ENCODE results near the gene SIGLECL1. TPM values are rescaled to one million over a fixed set of nuclear protein-coding genes. Genes with fewer than 3 reads are reported as not detected.

Gene SIGLECL1
- total RNA-seq, 4 donors from 2014 or later = 0.55 TPM; not detected in 3

DNA sequence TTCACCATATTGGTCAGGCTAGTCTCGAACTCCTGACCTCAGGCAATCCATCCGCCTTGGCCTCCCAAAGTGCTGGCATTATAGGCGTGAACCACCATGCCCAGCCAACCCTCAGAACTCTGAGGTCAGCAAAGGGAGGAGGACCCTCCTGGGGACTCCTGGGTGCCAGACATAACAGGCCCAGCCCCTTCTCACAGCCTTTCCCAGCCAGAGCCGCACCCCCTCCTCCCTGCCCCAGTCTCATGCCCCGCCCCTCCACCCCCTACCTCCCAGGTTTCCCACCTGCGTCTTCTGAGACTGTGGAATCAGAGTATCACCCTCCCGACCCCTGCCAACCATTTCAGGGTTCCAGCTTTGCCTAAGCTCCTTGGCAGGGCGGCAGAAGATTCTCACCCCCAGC lies 65.8 kb downstream of the SIGLECL1 start:
- H3K27ac ChIP-seq = no peak overlapping the region
- intact Hi-C loops (cut with DNase I; ENCODE audit: low total_unique reads) = no loop called here
- TF ChIP-seq POLR2A (IDR thresholded peaks at IDR 0.05) (no peak), CTCF (IDR thresholded peaks at IDR 0.05) (no peak)
- no peaks in the 10 kb centered on the region for H3K4me1 ChIP-seq
- no peak overlapping the region for H3K4me3 ChIP-seq
- no peaks in the 10 kb centered on the region for H3K36me3 ChIP-seq
- DNase-seq = no peak
- no peaks in the 10 kb centered on the region for H3K9me3 ChIP-seq
- peaks cover 0 to 5% of the 10 kb centered on the region in 2 donors for H3K27me3 ChIP-seq

DNA sequence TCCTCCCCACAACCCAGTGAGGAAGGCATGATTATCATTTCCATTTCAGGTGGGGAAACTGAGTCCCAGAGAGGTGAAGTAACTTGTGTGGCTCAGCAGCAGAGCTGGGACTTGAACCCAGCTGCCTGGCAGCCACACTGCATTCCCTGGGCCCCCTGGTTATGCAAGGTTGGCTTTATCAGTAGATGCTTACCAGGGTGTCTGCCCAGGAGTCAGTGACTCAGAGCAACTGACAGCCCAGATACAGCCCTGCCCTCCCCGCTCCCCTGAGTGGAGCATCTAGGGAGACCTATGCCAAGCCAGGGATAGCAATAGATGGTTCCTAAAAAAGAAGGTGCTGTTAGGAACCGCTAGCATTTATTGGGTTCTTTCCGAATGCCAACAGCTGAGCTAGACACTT lies 66.5 kb downstream of the SIGLECL1 start:
- Histone ChIP-seq H3K9me3 (no peaks in the 10 kb centered on the region), H3K27me3 (no peaks in the 10 kb centered on the region), H3K4me1 (no peaks in the 10 kb centered on the region), H3K27ac (no peak overlapping the region), H3K36me3 (no peaks in the 10 kb centered on the region), H3K4me3 (no peak overlapping the region)
- no peak for TF ChIP-seq POLR2A (IDR thresholded peaks at IDR 0.05)
- TF ChIP-seq CTCF (IDR thresholded peaks at IDR 0.05) = no peak
- intact Hi-C loops (cut with DNase I; ENCODE audit: low total_unique reads) = no loop called here
- no peak for DNase-seq

DNA sequence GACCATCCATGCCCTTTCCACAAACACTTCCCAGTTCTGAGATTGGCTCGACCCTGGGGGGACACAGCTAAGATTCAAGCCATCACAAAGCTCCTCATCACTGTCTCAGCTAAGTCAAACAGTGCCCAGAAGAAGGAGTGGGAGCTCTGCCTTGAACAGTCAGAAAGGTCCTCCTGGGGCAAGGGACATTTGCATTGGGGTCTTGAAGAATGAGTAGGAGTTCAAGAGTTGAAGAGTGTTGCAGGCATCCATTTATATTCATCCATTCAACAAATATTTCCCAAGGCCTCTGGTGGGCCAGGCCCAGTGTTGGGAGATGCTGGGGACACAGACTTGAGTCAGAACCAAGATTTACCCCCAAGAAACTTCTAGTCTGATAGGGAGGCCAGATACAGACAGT lies 67.1 kb downstream of the SIGLECL1 start:
- no peak for DNase-seq
- H3K4me1 ChIP-seq = no peaks in the 10 kb centered on the region
- intact Hi-C loops (cut with DNase I; ENCODE audit: low total_unique reads) = no loop called here
- H3K4me3 ChIP-seq = no peak overlapping the region
- TF ChIP-seq POLR2A (IDR thresholded peaks at IDR 0.05) (no peak), CTCF (IDR thresholded peaks at IDR 0.05) (no peak)
- H3K36me3 ChIP-seq = no peaks in the 10 kb centered on the region
- no peak overlapping the region for H3K27ac ChIP-seq
- no peaks in the 10 kb centered on the region for H3K27me3 ChIP-seq
- no peaks in the 10 kb centered on the region for H3K9me3 ChIP-seq

Small RNA genes within 50 kb of the gene (microRNA-seq; reads per million reads assigned to microRNA genes)
- not detected for gene MIR8074 (ENCODE audit: borderline microRNAs expressed, borderline replicate concordance)

Small RNA genes within 50 kb of the gene (small RNA-seq; reads per million reads assigned to genes)
- not detected for gene MIR8074

Other genes starting within 250 kb of the SIGLECL1 start
- 1 to 10 TPM in 1 of 4 donors, not detected in 3; 4.8 TPM for gene KLK8, start 249.5 kb upstream of the SIGLECL1 start, total RNA-seq
- gene KLK10, start 231.4 kb upstream of the SIGLECL1 start, total RNA-seq = 1 to 10 TPM in 2 of 4 donors, not detected in 2; 3.8 to 4.1 TPM
- 1 to 10 TPM in 2 of 4 donors, not detected in 2; 1.3 to 2.0 TPM for gene KLK11, start 224.5 kb upstream of the SIGLECL1 start, total RNA-seq
- not detected for gene KLK12, start 216.1 kb upstream of the SIGLECL1 start, total RNA-seq
- gene KLK13, start 186.0 kb upstream of the SIGLECL1 start, total RNA-seq = not detected
- gene KLK14, start 168.2 kb upstream of the SIGLECL1 start, total RNA-seq = under 1 TPM in 1 of 4 donors, not detected in 3; 0.76 TPM
- gene CTU1, start 142.7 kb upstream of the SIGLECL1 start, total RNA-seq = 10 to 100 TPM in 1 of 4 donors, 1 to 10 TPM in 2, not detected in 1; 7.8 to 27.7 (median 8.4) TPM
- gene SIGLEC9, start 126.2 kb upstream of the SIGLECL1 start, total RNA-seq = 1 to 10 TPM in 3 of 4 donors, under 1 TPM in 1; 0.51 to 2.6 (median 1.7) TPM
- under 1 TPM in 2 of 4 donors, not detected in 2; 0.14 to 0.59 TPM for gene SIGLEC7, start 108.8 kb upstream of the SIGLECL1 start, total RNA-seq
- 1 to 10 TPM in 2 of 4 donors, under 1 TPM in 1, not detected in 1; 0.26 to 3.3 (median 3.0) TPM for gene CD33, start 26.0 kb upstream of the SIGLECL1 start, total RNA-seq
- gene IGLON5, start 60.6 kb downstream of the SIGLECL1 start, total RNA-seq = under 1 TPM in 1 of 4 donors, not detected in 3; 0.28 TPM
- 1 to 10 TPM in 3 of 4 donors, under 1 TPM in 1; 0.26 to 3.6 (median 1.7) TPM for gene VSIG10L, start 91.1 kb downstream of the SIGLECL1 start, total RNA-seq
- gene ETFB, start 115.3 kb downstream of the SIGLECL1 start, total RNA-seq = 10 to 100 TPM; 18.8 to 56.6 (median 32.8) TPM
- gene CLDND2, start 117.9 kb downstream of the SIGLECL1 start, total RNA-seq = 1 to 10 TPM in 1 of 4 donors, not detected in 3; 1.2 TPM
- 1 to 10 TPM in 3 of 4 donors, not detected in 1; 1.0 to 3.6 (median 2.9) TPM for gene NKG7, start 121.6 kb downstream of the SIGLECL1 start, total RNA-seq
- not detected for gene LIM2, start 136.9 kb downstream of the SIGLECL1 start, total RNA-seq
- gene C19orf84, start 139.5 kb downstream of the SIGLECL1 start, total RNA-seq = not detected
- gene SIGLEC10, start 166.6 kb downstream of the SIGLECL1 start, total RNA-seq = 10 to 100 TPM in 1 of 4 donors, 1 to 10 TPM in 1, under 1 TPM in 2; 0.26 to 11.2 (median 1.1) TPM
- under 1 TPM in 2 of 4 donors, not detected in 2; 0.21 to 0.34 TPM for gene SIGLEC8, start 207.4 kb downstream of the SIGLECL1 start, total RNA-seq
- not detected for gene CEACAM18, start 227.5 kb downstream of the SIGLECL1 start, total RNA-seq

All from uterus (tissue), 4 donors.